GM12891 (cell line): ENCODE data around the gene TRPC4.

ENCODE experiments used
- POLR2A ChIP-seq: IDR thresholded peaks from 2 replicates; pipeline ENCODE4 v1.6.1; 2011; ENCODE audit warnings: low read depth, low read length, control low read depth
- POLR2AphosphoS5 ChIP-seq: IDR thresholded peaks from 2 replicates; pipeline ENCODE4 v1.6.1; 2011; ENCODE audit warnings: low read depth, low read length, control low read depth
- SPI1 ChIP-seq: IDR thresholded peaks from 2 replicates; pipeline ENCODE4 v1.6.1; 2011; ENCODE audit warnings: low read depth, low read length, control low read depth

- TF ChIP-seq POLR2A (no peak), SPI1 (no peak), POLR2AphosphoS5 (no peak)
Measured at GRCh38 chr13:37706041-37706440, 163.5 kb downstream of the TRPC4 start.
